K562 (cell line): ENCODE data around the gene RPS19BP1. TPM values are rescaled to one million over a fixed set of nuclear protein-coding genes. Genes with fewer than 3 reads are reported as not detected.

Experiments used
- BHLHE40 ChIP-seq: IDR thresholded peaks from 2 replicates; pipeline ENCODE4 v1.6.1; 2011; ENCODE audit warnings: low read length, improper control_type of control experiment
- CEBPG ChIP-seq, 3 experiments: fragments of 200-800 bp in 1 of 3; sonication (Bioruptor generic) in 1 of 3; sonication (generic) in 1 of 3; formaldehyde crosslinking in 1 of 3; IDR thresholded peaks in 2 of 3; conservative IDR thresholded peaks in 1 of 3; 2 replicates each; pipeline versions ENCODE4 v1.6.1 to v1.8.0; 2016 to 2022; ENCODE audit warnings: missing compliant biosample characterization in 2 of 3, missing genetic modification characterization in 2 of 3, mild to moderate bottlenecking in 1 of 3, missing genetic modification reagents in 1 of 3
- CREM ChIP-seq: IDR thresholded peaks from 2 replicates; pipeline ENCODE4 v1.6.1; 2014; ENCODE audit warnings: antibody characterized with exemption, low read depth
- EGR1 ChIP-seq: fragments of 450-650 bp; conservative IDR thresholded peaks from 2 replicates; pipeline ENCODE4 v1.6.1; 2017; ENCODE audit warnings: mild to moderate bottlenecking
- ELF1 ChIP-seq: fragments of 200-800 bp; sonication (Bioruptor generic); IDR thresholded peaks from 2 replicates; pipeline ENCODE4 v1.6.1; 2016; ENCODE audit warnings: missing genetic modification characterization, missing compliant biosample characterization
- ELF4 ChIP-seq: fragments of 450-650 bp; formaldehyde crosslinking; IDR thresholded peaks from 2 replicates; pipeline ENCODE4 v1.4.0; 2022; ENCODE audit warnings: missing genetic modification characterization
- ESRRA ChIP-seq: fragments of 450-650 bp; IDR thresholded peaks from 2 replicates; pipeline ENCODE4 v1.6.1; 2014; ENCODE audit warnings: low read depth, mild to moderate bottlenecking, moderate library complexity, borderline replicate concordance
- ETV1 ChIP-seq: fragments of 450-650 bp; conservative IDR thresholded peaks from 2 replicates; pipeline ENCODE4 v1.6.1; 2016; ENCODE audit warnings: missing genetic modification characterization, control low read depth, low read depth, missing compliant biosample characterization
- HNRNPLL ChIP-seq: fragments of 200-400 bp; formaldehyde crosslinking; IDR thresholded peaks from 2 replicates; pipeline ENCODE4 v1.6.1; 2017; ENCODE audit warnings: low read length, low read depth, mild to moderate bottlenecking; ENCODE audit not compliant: poor library complexity, severe bottlenecking
- KDM4B ChIP-seq, 2 experiments: fragments of 450-650 bp in 1 of 2; sonication (generic) in 1 of 2; IDR thresholded peaks; 2 replicates each; pipeline ENCODE4 v1.6.1; 2016 to 2017; ENCODE audit warnings: borderline replicate concordance in 2 of 2, antibody characterized with exemption in 1 of 2, low read depth in 1 of 2, mild to moderate bottlenecking in 1 of 2
- MEIS2 ChIP-seq: fragments of 450-650 bp; IDR thresholded peaks from 2 replicates; pipeline ENCODE4 v1.6.1; 2014; ENCODE audit warnings: mild to moderate bottlenecking; ENCODE audit not compliant: partially characterized antibody
- PHF20 ChIP-seq: fragments of 450-650 bp; IDR thresholded peaks from 2 replicates; pipeline ENCODE4 v1.6.1; 2018; ENCODE audit not compliant: partially characterized antibody
- PHF8 ChIP-seq: fragments of 200-600 bp; sonication (generic); IDR thresholded peaks from 2 replicates; pipeline ENCODE4 v1.6.1; 2012; ENCODE audit warnings: mixed run types, mild to moderate bottlenecking, inconsistent platforms, low read length, moderate library complexity, borderline replicate concordance
- SRF ChIP-seq, 2 experiments: fragments of 250-450, 450-650 bp in 1 of 2; sonication (Bioruptor Pico) in 1 of 2; sonication (generic) in 1 of 2; formaldehyde crosslinking; IDR thresholded peaks; 2 replicates each; pipeline versions ENCODE4 v1.5.0 to v1.5.1; 2020 to 2022; ENCODE audit warnings: mild to moderate bottlenecking in 1 of 2, missing genetic modification reagents in 1 of 2
- TRIM24 ChIP-seq, 2 experiments: fragments of 450-650 bp; IDR thresholded peaks; 2 replicates each; pipeline ENCODE4 v1.6.1; 2016
- UBTF ChIP-seq, 2 experiments: IDR thresholded peaks; 2 replicates each; pipeline ENCODE4 v1.6.1; 2012; ENCODE audit warnings: improper control_type of control experiment in 2 of 2, low read depth in 2 of 2, low read length in 2 of 2, borderline replicate concordance in 1 of 2
- polyA plus RNA-seq, 8 experiments: library from polyadenylated mRNA; depleted of rRNA in 4 of 8; stranded (reverse) in 5 of 8; unstranded in 3 of 8; fragments of >200 nt; fragmentation: Nextera tagmentation in 2 of 8; fragmentation: Illumina TruSeq in 1 of 8; extraction: Ambion mirVana in 2 of 8; extraction: Trizol in 1 of 8; gene quantifications; 2 replicates each; pipeline versions ENCODE4 v1.2.1 to v1.2.3, GENCODE V29; 2011 to 2014; ENCODE audit warnings: inconsistent platforms in 1 of 8, missing spikeins in 1 of 8
- total RNA-seq, 7 experiments: library from RNA; depleted of rRNA in 6 of 7; stranded (reverse); fragments of >200 nt in 6 of 7; fragmentation: Illumina TruSeq in 2 of 7; extraction: Trizol in 2 of 7; gene quantifications; 2 replicates each; pipeline versions ENCODE4 v1.2.1 to v1.2.3, GENCODE V29; 2011 to 2021; ENCODE audit warnings: low replicate concordance in 1 of 7
- TF ChIP-seq, protein P1 (sequence below): sonication (generic); formaldehyde crosslinking; IDR thresholded peaks from 2 replicates; pipeline ENCODE4 v1.9.0; 2022; ENCODE audit warnings: mild to moderate bottlenecking, missing genetic modification reagents
- TF ChIP-seq, protein P2 (sequence below): fragments of 250-450 bp; sonication (Bioruptor Pico); IDR thresholded peaks from 2 replicates; pipeline ENCODE4 v1.5.0; 2021; ENCODE audit warnings: mild to moderate bottlenecking, moderate library complexity

The RPS19BP1 gene
- total and polyA plus RNA-seq, 9 of the 15 experiments (the other 6 are each of a cell fraction or from before 2014, with no cell fraction given): 3.0 to 223 (median 84.3) TPM

DNA sequence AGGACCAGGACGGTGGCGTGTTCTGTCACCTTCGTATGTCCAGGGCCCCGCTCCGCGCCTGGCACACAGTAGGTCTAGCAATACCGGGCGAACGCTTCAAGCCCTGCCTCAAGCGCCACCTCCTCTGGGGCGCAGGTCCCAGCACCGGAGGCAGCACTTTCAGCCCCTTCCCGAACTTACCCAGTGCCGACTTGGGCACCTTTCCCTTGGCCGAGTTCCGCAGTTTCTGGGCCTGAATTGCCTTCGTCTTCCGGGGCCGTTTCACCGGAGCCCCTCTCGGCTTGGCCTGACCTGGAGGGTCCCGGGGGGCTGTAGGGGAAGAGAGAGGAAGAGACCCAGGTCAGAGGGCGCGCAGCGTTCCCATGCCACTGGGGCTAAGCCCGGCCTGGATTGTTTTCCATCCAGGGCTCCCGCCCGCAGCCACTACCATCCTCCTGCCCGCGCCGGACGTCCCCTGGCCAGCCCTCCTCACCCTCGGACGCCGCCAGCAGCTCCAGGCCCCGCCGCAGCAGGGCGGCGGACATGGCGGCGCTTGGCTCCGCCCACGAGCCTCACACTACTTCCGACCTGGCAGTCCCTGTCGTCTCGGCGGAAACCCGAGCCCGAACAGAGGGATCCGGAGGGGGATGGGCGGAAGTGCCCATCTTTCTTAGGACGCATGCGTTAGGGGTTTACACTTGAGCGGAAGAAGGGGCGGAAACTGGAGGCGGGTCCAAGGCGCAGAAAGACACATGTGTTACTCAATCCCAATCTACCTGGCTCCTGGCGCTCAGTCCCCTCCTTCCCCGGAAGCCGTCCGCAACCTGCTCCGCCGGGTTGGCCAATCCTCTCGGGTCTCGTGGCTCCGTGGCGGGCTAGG, at the start of gene RPS19BP1 (continued):
- TF ChIP-seq SRF (CRISPR knock-in tag; IDR thresholded peaks at IDR 0.05): peak in 1 of 2 experiments; percentile 61; a peak in 1 of 4 replicates
- peak in 1 of 2 experiments; percentile 82; a peak in 2 of 4 replicates for TF ChIP-seq TRIM24 (IDR thresholded peaks at IDR 0.05)
- TF ChIP-seq HNRNPLL: peak; percentile 60
- TF ChIP-seq EGR1: peak; percentile 61; the same call in 1 of the 2 replicates
- peak; percentile 87 for TF ChIP-seq CEBPG (CRISPR knock-in tag; IDR thresholded peaks at IDR 0.05)
- TF ChIP-seq CEBPG (tag; conservative IDR thresholded peaks at IDR 0.05 in 1 of 2, IDR thresholded peaks at IDR 0.05 in 1 of 2): peak; percentile 90 to 92
- TF ChIP-seq ETV1 (tag): peak; percentile 86
- TF ChIP-seq PHF20: peak; percentile 34
- TF ChIP-seq, protein P1, sequence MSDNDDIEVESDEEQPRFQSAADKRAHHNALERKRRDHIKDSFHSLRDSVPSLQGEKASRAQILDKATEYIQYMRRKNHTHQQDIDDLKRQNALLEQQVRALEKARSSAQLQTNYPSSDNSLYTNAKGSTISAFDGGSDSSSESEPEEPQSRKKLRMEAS (CRISPR knock-in tag): peak; percentile 70
- peak; percentile 74 for TF ChIP-seq MEIS2
- TF ChIP-seq CREM: peak; percentile 55
- TF ChIP-seq UBTF (IDR thresholded peaks at IDR 0.05; ENCODE audit: borderline replicate concordance in 1 of 2, low read depth in 2 of 2, low read length in 2 of 2): peak in 1 of 2 experiments; percentile 88; a peak in 2 of 4 replicates
- TF ChIP-seq ELF1 (tag): peak; percentile 92
- TF ChIP-seq ELF4 (CRISPR knock-in tag): peak; percentile 49; the same call in 1 of the 2 replicates
- peak; percentile 97; the same call in 1 of the 2 replicates for TF ChIP-seq PHF8
- peak in 1 of 2 experiments; percentile 72; a peak in 1 of 4 replicates for TF ChIP-seq KDM4B (IDR thresholded peaks at IDR 0.05; ENCODE audit: borderline replicate concordance in 2 of 2, low read depth in 1 of 2)
- peak; percentile 67 for TF ChIP-seq BHLHE40
- TF ChIP-seq, protein P2, sequence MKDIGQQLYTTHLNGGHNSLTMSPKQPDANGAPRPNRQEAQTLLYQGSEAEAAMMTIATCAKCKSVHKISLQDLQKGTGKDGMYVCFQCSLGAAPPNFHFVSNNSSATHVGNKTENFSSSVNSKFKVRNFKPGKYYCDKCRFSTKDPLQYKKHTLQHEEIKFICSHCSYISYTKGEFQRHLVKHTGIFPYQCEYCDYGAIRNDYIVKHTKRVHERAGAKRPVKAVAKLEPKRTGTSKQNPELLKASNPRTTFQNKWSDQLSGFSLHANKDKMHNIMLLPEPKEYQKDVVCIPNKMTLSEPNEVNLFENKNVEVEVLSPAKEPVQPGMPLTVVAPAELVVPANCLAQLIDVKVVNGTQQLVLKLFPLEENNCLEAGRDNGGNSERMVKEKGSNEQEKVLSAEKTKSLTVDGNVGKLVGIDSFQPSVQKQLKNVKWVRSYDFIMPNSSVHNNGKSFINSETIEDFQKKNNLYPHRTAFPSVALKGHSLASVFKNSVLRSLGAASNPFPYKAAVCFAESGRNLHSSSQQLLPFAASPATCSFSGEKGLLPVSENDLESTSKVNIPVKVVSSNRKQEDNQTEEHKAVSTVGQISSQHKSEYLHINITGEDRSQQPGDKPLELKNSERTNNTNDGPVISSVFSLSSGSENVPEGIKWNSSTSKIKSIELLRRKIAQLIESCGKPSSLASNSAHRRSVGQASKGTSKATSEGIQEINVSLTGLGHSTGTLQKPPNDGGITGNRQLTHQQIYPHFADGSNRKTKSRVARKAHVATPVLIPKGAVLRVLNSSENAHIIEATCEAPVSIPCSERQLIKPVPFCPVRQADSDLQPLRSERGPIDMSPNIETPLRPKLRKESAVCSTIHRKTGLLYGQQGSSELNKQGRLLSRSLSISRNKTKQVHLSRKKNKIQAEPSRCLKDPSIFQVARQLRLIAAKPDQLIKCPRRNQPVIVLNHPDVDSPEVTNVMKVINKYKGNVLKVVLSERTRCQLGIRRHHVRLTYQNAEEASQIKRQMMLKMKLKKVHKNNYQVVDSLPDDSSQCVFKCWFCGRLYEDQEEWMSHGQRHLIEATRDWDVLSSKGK (CRISPR knock-in tag): no peak
- peak; percentile 60; the same call in 1 of the 2 replicates for TF ChIP-seq ESRRA
